ENCODE data around the gene FBN2.

Gene FBN2

GRCh38 chr5:128412145-128412930 is 125.7 kb downstream of the FBN2 start:
- no peak overlapping the region for H3K27ac ChIP-seq (ENCODE audit: low read depth, low read length)
- H3K9ac ChIP-seq (ENCODE audit: low read length), result no peak overlapping the region
- no CpG with 5 or more reads among the region's 1 CpG for whole genome bisulfite sequencing (ENCODE audit: extremely low coverage, insufficient coverage, insufficient read length)
- no peaks in the 10 kb centered on the region for H3K9me3 ChIP-seq (ENCODE audit: insufficient read depth, low read depth, low read length)
- no peak overlapping the region for H2BK5ac ChIP-seq (ENCODE audit: low read depth, low read length, poor library complexity)
- peaks cover 0 to 4% of the 10 kb centered on the region in 2 experiments for H3K36me3 ChIP-seq (ENCODE audit: control insufficient read depth in 1 of 2, insufficient read depth in 2 of 2, low read length in 2 of 2)
- H4K91ac ChIP-seq (ENCODE audit: low read depth, low read length), result no peak overlapping the region
- H3K4me1 ChIP-seq (ENCODE audit: control insufficient read depth in 1 of 2, insufficient read depth in 2 of 2, low read length in 2 of 2), result no peaks in the 10 kb centered on the region
- H2BK120ac ChIP-seq (ENCODE audit: insufficient read depth, low read length, poor library complexity), result no peak overlapping the region
- H4K12ac ChIP-seq (ENCODE audit: low read depth, low read length), result no peak overlapping the region
- H3K23ac ChIP-seq (ENCODE audit: low read length), result no peak overlapping the region
- no peak overlapping the region for H2AFZ ChIP-seq (ENCODE audit: insufficient read depth, low read length, poor library complexity)
- H3K27me3 ChIP-seq (ENCODE audit: insufficient read depth, low read length), result no peaks in the 10 kb centered on the region
- no peak overlapping the region for H2BK12ac ChIP-seq (ENCODE audit: low read length)
- H3K18ac ChIP-seq (ENCODE audit: low read length), result no peak overlapping the region
- H2AK5ac ChIP-seq (ENCODE audit: low read length), result no peak overlapping the region
- H3K4ac ChIP-seq (ENCODE audit: low read depth, low read length), result no peak overlapping the region
- no peaks in the 10 kb centered on the region for H3K79me1 ChIP-seq (ENCODE audit: low read length)
- H4K8ac ChIP-seq (ENCODE audit: low read depth, low read length), result no peak overlapping the region
- no peak overlapping the region for H3K4me2 ChIP-seq (ENCODE audit: low read length)
- DNase-seq, result no peak
- H3K79me2 ChIP-seq (ENCODE audit: control insufficient read depth, insufficient read depth, low read length, poor library complexity), result no peaks in the 10 kb centered on the region
- no peak overlapping the region for H3K14ac ChIP-seq (ENCODE audit: low read length)
- H3K4me3 ChIP-seq (ENCODE audit: low read depth, low read length), result no peak overlapping the region

- Histone ChIP-seq H2BK120ac (ENCODE audit: insufficient read depth, low read length, poor library complexity) (no peak overlapping the region), H3K14ac (ENCODE audit: low read length) (no peak overlapping the region), H3K27me3 (ENCODE audit: insufficient read depth, low read length) (no peaks in the 10 kb centered on the region), H2AK5ac (ENCODE audit: low read length) (no peak overlapping the region), H3K79me2 (ENCODE audit: control insufficient read depth, insufficient read depth, low read length, poor library complexity) (no peaks in the 10 kb centered on the region), H2BK12ac (ENCODE audit: low read length) (no peak overlapping the region), H3K36me3 (ENCODE audit: control insufficient read depth in 1 of 2, insufficient read depth in 2 of 2, low read length in 2 of 2) (peaks cover 2 to 4% of the 10 kb centered on the region in 2 experiments), H3K4ac (ENCODE audit: low read depth, low read length) (no peak overlapping the region), H3K27ac (ENCODE audit: low read depth, low read length) (no peak overlapping the region), H3K79me1 (ENCODE audit: low read length) (no peaks in the 10 kb centered on the region), H3K4me2 (ENCODE audit: low read length) (no peak overlapping the region), H4K8ac (ENCODE audit: low read depth, low read length) (no peak overlapping the region), H3K4me1 (ENCODE audit: control insufficient read depth in 1 of 2, insufficient read depth in 2 of 2, low read length in 2 of 2) (no peaks in the 10 kb centered on the region), H2BK5ac (ENCODE audit: low read depth, low read length, poor library complexity) (no peak overlapping the region), H3K9me3 (ENCODE audit: insufficient read depth, low read depth, low read length) (no peaks in the 10 kb centered on the region), H3K9ac (ENCODE audit: low read length) (no peak overlapping the region), H2AFZ (ENCODE audit: insufficient read depth, low read length, poor library complexity) (no peak overlapping the region), H3K18ac (ENCODE audit: low read length) (no peak overlapping the region), H4K91ac (ENCODE audit: low read depth, low read length) (no peak overlapping the region), H4K12ac (ENCODE audit: low read depth, low read length) (no peak overlapping the region), H3K23ac (ENCODE audit: low read length) (no peak overlapping the region), H3K4me3 (ENCODE audit: low read depth, low read length) (no peak overlapping the region)
- no peak for DNase-seq
Measured at GRCh38 chr5:128409166-128409800, 128.8 kb downstream of the FBN2 start.

- Histone ChIP-seq H2AFZ (ENCODE audit: insufficient read depth, low read length, poor library complexity) (no peak overlapping the region), H3K4me3 (ENCODE audit: low read depth, low read length) (no peak overlapping the region), H3K79me2 (ENCODE audit: control insufficient read depth, insufficient read depth, low read length, poor library complexity) (no peaks in the 10 kb centered on the region), H4K91ac (ENCODE audit: low read depth, low read length) (no peak overlapping the region), H3K27me3 (ENCODE audit: insufficient read depth, low read length) (no peaks in the 10 kb centered on the region), H2AK5ac (ENCODE audit: low read length) (no peak overlapping the region), H2BK120ac (ENCODE audit: insufficient read depth, low read length, poor library complexity) (no peak overlapping the region), H3K23ac (ENCODE audit: low read length) (no peak overlapping the region), H3K9me3 (ENCODE audit: insufficient read depth, low read depth, low read length) (no peaks in the 10 kb centered on the region), H3K4me1 (ENCODE audit: control insufficient read depth in 1 of 2, insufficient read depth in 2 of 2, low read length in 2 of 2) (no peaks in the 10 kb centered on the region), H3K36me3 (ENCODE audit: control insufficient read depth in 1 of 2, insufficient read depth in 2 of 2, low read length in 2 of 2) (peaks cover 2 to 4% of the 10 kb centered on the region in 2 experiments), H4K12ac (ENCODE audit: low read depth, low read length) (no peak overlapping the region), H3K27ac (ENCODE audit: low read depth, low read length) (no peak overlapping the region), H2BK5ac (ENCODE audit: low read depth, low read length, poor library complexity) (no peak overlapping the region), H3K79me1 (ENCODE audit: low read length) (no peaks in the 10 kb centered on the region), H3K9ac (ENCODE audit: low read length) (no peak overlapping the region), H3K4me2 (ENCODE audit: low read length) (no peak overlapping the region), H2BK12ac (ENCODE audit: low read length) (no peak overlapping the region), H4K8ac (ENCODE audit: low read depth, low read length) (no peak overlapping the region), H3K4ac (ENCODE audit: low read depth, low read length) (no peak overlapping the region), H3K18ac (ENCODE audit: low read length) (no peak overlapping the region), H3K14ac (ENCODE audit: low read length) (no peak overlapping the region)
- no CpG with 5 or more reads among the region's 5 CpGs for WGBS (ENCODE audit: extremely low coverage, insufficient coverage, insufficient read length)
- no peak for DNase-seq
Measured at GRCh38 chr5:128408622-128409021, 129.4 kb downstream of the FBN2 start.

GRCh38 chr5:128407944-128408343 is 130.1 kb downstream of the FBN2 start:
- no peaks in the 10 kb centered on the region for H3K9me3 ChIP-seq (ENCODE audit: insufficient read depth, low read depth, low read length)
- no peak overlapping the region for H4K91ac ChIP-seq (ENCODE audit: low read depth, low read length)
- peaks cover 2 to 4% of the 10 kb centered on the region in 2 experiments for H3K36me3 ChIP-seq (ENCODE audit: control insufficient read depth in 1 of 2, insufficient read depth in 2 of 2, low read length in 2 of 2)
- no peak overlapping the region for H4K8ac ChIP-seq (ENCODE audit: low read depth, low read length)
- H2BK120ac ChIP-seq (ENCODE audit: insufficient read depth, low read length, poor library complexity), result no peak overlapping the region
- H3K4me2 ChIP-seq (ENCODE audit: low read length), result no peak overlapping the region
- no peaks in the 10 kb centered on the region for H3K79me2 ChIP-seq (ENCODE audit: control insufficient read depth, insufficient read depth, low read length, poor library complexity)
- H3K27me3 ChIP-seq (ENCODE audit: insufficient read depth, low read length), result no peaks in the 10 kb centered on the region
- no peaks in the 10 kb centered on the region for H3K79me1 ChIP-seq (ENCODE audit: low read length)
- H3K27ac ChIP-seq (ENCODE audit: low read depth, low read length), result no peak overlapping the region
- H2AK5ac ChIP-seq (ENCODE audit: low read length), result no peak overlapping the region
- no peak overlapping the region for H2BK5ac ChIP-seq (ENCODE audit: low read depth, low read length, poor library complexity)
- no peak overlapping the region for H2AFZ ChIP-seq (ENCODE audit: insufficient read depth, low read length, poor library complexity)
- H3K14ac ChIP-seq (ENCODE audit: low read length), result no peak overlapping the region
- H2BK12ac ChIP-seq (ENCODE audit: low read length), result no peak overlapping the region
- H3K23ac ChIP-seq (ENCODE audit: low read length), result no peak overlapping the region
- H4K12ac ChIP-seq (ENCODE audit: low read depth, low read length), result no peak overlapping the region
- no peak for DNase-seq
- no peak overlapping the region for H3K9ac ChIP-seq (ENCODE audit: low read length)
- no peak overlapping the region for H3K18ac ChIP-seq (ENCODE audit: low read length)
- H3K4me1 ChIP-seq (ENCODE audit: control insufficient read depth in 1 of 2, insufficient read depth in 2 of 2, low read length in 2 of 2), result no peaks in the 10 kb centered on the region
- WGBS (ENCODE audit: extremely low coverage, insufficient coverage, insufficient read length), result no CpG with 5 or more reads among the region's 1 CpG
- H3K4me3 ChIP-seq (ENCODE audit: low read depth, low read length), result no peak overlapping the region
- no peak overlapping the region for H3K4ac ChIP-seq (ENCODE audit: low read depth, low read length)

All from trophoblast cell (in vitro differentiated cells and primary cell).